SK-N-SH treated with all-trans-retinoic acid at 6 μM for 48 hours (cell line): ENCODE results near the gene NLRP1.

Experiments
- ATAC-seq: fragments of 200-7000 bp; cut with Tn5 transposase; 3 replicates; pipeline ENCODE4 v1.9.1; 2020; ENCODE audit warnings: mild to moderate bottlenecking, moderate library complexity
- ARNTL ChIP-seq: fragments of 450-650 bp; formaldehyde crosslinking; IDR thresholded peaks from 2 replicates; pipeline ENCODE4 v1.5.0; 2020; ENCODE audit warnings: low read depth, mild to moderate bottlenecking, moderate library complexity, borderline replicate concordance
- BACH2 ChIP-seq: fragments of 250-450 bp; sonication (Bioruptor Pico); IDR thresholded peaks from 2 replicates; pipeline ENCODE4 v1.9.0; 2021; ENCODE audit warnings: mild to moderate bottlenecking, borderline replicate concordance
- CSDC2 ChIP-seq: fragments of 250-450 bp; sonication (Bioruptor Pico); IDR thresholded peaks from 2 replicates; pipeline ENCODE4 v1.5.0; 2020; ENCODE audit warnings: mild to moderate bottlenecking, moderate library complexity
- CSRNP3 ChIP-seq: fragments of 250-450 bp; sonication (Bioruptor Pico); IDR thresholded peaks from 2 replicates; pipeline ENCODE4 v1.5.1; 2021; ENCODE audit warnings: mild to moderate bottlenecking, moderate library complexity
- ESRRG ChIP-seq: fragments of 250-450 bp; sonication (Bioruptor Pico); IDR thresholded peaks from 2 replicates; pipeline ENCODE4 v1.6.1; 2021; ENCODE audit warnings: mild to moderate bottlenecking
- OSR1 ChIP-seq: fragments of 250-450 bp; sonication (Bioruptor Pico); IDR thresholded peaks from 2 replicates; pipeline ENCODE4 v1.8.0; 2022; ENCODE audit warnings: moderate library complexity, mild to moderate bottlenecking, inconsistent platforms
- POU6F1 ChIP-seq: fragments of 250-450 bp; sonication (Bioruptor Pico); IDR thresholded peaks from 2 replicates; pipeline ENCODE4 v1.8.0; 2021; ENCODE audit warnings: low read depth, mild to moderate bottlenecking, moderate library complexity, borderline replicate concordance
- PPARA ChIP-seq: fragments of 250-450 bp; sonication (Bioruptor Pico); IDR thresholded peaks from 2 replicates; pipeline ENCODE4 v1.5.0; 2020; ENCODE audit warnings: mild to moderate bottlenecking, borderline replicate concordance
- SNAI2 ChIP-seq: fragments of 250-450 bp; sonication (Bioruptor Pico); IDR thresholded peaks from 2 replicates; pipeline ENCODE4 v1.5.0; 2020; ENCODE audit warnings: mild to moderate bottlenecking, moderate library complexity
- TCF4 ChIP-seq: fragments of 250-450 bp; sonication (Bioruptor Pico); IDR thresholded peaks from 2 replicates; pipeline ENCODE4 v1.8.0; 2021; ENCODE audit warnings: mild to moderate bottlenecking, moderate library complexity, borderline replicate concordance
- TSHZ2 ChIP-seq: fragments of 250-450 bp; sonication (Bioruptor Pico); IDR thresholded peaks from 2 replicates; pipeline ENCODE4 v1.5.0; 2020; ENCODE audit warnings: mild to moderate bottlenecking, moderate library complexity
- ZC3H10 ChIP-seq: fragments of 250-450 bp; sonication (Bioruptor Pico); IDR thresholded peaks from 2 replicates; pipeline ENCODE4 v1.5.1; 2021; ENCODE audit warnings: mild to moderate bottlenecking, moderate library complexity
- ZFP3 ChIP-seq: fragments of 250-450 bp; sonication (Bioruptor Pico); IDR thresholded peaks from 2 replicates; pipeline ENCODE4 v1.5.0; 2020; ENCODE audit warnings: mild to moderate bottlenecking, moderate library complexity
- ZNF565 ChIP-seq: fragments of 450-650 bp; formaldehyde crosslinking; conservative IDR thresholded peaks from 2 replicates; pipeline ENCODE4 v1.5.0; 2020; ENCODE audit warnings: low read depth, mild to moderate bottlenecking, moderate library complexity
- ZNF70 ChIP-seq: fragments of 450-650 bp; formaldehyde crosslinking; IDR thresholded peaks from 2 replicates; pipeline ENCODE4 v1.5.0; 2020; ENCODE audit warnings: mild to moderate bottlenecking, moderate library complexity
- TF ChIP-seq, protein P1 (sequence below): fragments of 250-450 bp; sonication (Bioruptor Pico); IDR thresholded peaks from 2 replicates; pipeline ENCODE4 v1.5.1; 2020; ENCODE audit warnings: low read depth, mild to moderate bottlenecking, moderate library complexity

NLRP1 gene

GRCh38 chr17:5607946-5608345 lies 23.6 kb upstream of the NLRP1 start (continued):
- TF ChIP-seq TCF4 (CRISPR knock-in tag) = no peak

- TF ChIP-seq BACH2 (CRISPR knock-in tag) (no peak), PPARA (CRISPR knock-in tag) (no peak), POU6F1 (CRISPR knock-in tag) (no peak), SNAI2 (no peak), ZNF70 (CRISPR knock-in tag) (no peak), ZNF565 (CRISPR knock-in tag) (no peak), OSR1 (CRISPR knock-in tag) (no peak)
- TF ChIP-seq, protein P1, sequence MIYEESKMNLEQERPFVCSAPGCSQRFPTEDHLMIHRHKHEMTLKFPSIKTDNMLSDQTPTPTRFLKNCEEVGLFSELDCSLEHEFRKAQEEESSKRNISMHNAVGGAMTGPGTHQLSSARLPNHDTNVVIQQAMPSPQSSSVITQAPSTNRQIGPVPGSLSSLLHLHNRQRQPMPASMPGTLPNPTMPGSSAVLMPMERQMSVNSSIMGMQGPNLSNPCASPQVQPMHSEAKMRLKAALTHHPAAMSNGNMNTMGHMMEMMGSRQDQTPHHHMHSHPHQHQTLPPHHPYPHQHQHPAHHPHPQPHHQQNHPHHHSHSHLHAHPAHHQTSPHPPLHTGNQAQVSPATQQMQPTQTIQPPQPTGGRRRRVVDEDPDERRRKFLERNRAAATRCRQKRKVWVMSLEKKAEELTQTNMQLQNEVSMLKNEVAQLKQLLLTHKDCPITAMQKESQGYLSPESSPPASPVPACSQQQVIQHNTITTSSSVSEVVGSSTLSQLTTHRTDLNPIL (CRISPR knock-in tag) = no peak
- TF ChIP-seq, all 23 proteins: peak for 0
- no peak for ATAC-seq
These were observed 21.1 kb upstream of the NLRP1 start for GRCh38 chr17:5605452-5605851.

DNA sequence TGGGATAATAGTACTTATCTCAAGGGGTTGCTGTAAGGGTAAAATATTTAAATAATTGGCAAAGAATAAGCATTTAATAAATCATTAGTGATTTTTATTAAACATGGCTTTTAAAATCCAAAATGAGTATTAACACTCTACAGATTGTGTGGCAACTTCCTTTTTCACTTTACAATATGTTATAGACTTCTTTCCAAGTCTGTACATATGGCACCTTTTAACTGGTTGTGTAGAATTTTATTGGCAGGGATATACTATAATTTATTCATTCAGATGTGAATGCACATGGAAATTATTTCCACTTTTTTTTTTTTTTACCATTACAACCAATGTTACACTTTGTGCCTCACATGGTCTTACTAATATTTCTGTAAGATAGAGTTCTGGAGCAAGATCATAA lies 15.7 kb upstream of the NLRP1 start:
- no peak for ATAC-seq

More for the DNA sequence above, 15.7 kb upstream of the NLRP1 start:
- TF ChIP-seq BACH2 (CRISPR knock-in tag) (no peak), CSRNP3 (CRISPR knock-in tag) (no peak), TSHZ2 (no peak), POU6F1 (CRISPR knock-in tag) (no peak), ARNTL (CRISPR knock-in tag) (no peak), ESRRG (CRISPR knock-in tag) (no peak), OSR1 (CRISPR knock-in tag) (no peak), ZC3H10 (CRISPR knock-in tag) (no peak), ZFP3 (CRISPR knock-in tag) (no peak), ZNF565 (CRISPR knock-in tag) (no peak), TCF4 (CRISPR knock-in tag) (no peak), CSDC2 (CRISPR knock-in tag) (no peak)
